Loucy (cell line): ENCODE measurements around the gene FSD1L.

Source experiments
- H2AFZ ChIP-seq: fragments of 200-600 bp; sonication (generic); 2 replicates; pipeline ENCODE4 v1.6.0; 2016; ENCODE audit warnings: antibody characterized with exemption, mild to moderate bottlenecking, low read length, moderate library complexity
- H3F3A ChIP-seq: fragments of 200-600 bp; 2 replicates; pipeline ENCODE4 v1.6.0; 2016; ENCODE audit warnings: antibody characterized with exemption, low read depth, mild to moderate bottlenecking
- H3K27me3 ChIP-seq: fragments of 200-600 bp; sonication (generic); 2 replicates; pipeline ENCODE4 v1.6.1; 2014; ENCODE audit warnings: low read length, mild to moderate bottlenecking; ENCODE audit not compliant: insufficient read depth, poor library complexity, severe bottlenecking
- H3K36me3 ChIP-seq: fragments of 200-600 bp; sonication (generic); 2 replicates; pipeline ENCODE4 v1.6.1; 2016; ENCODE audit warnings: low read length; ENCODE audit not compliant: insufficient read depth
- H3K4me1 ChIP-seq: fragments of 200-600 bp; sonication (generic); 2 replicates; pipeline ENCODE4 v1.5.1; 2014; ENCODE audit warnings: low read length, mild to moderate bottlenecking; ENCODE audit not compliant: insufficient read depth, poor library complexity, severe bottlenecking
- H3K4me2 ChIP-seq: fragments of 200-600 bp; sonication (generic); 2 replicates; pipeline ENCODE4 v1.6.0; 2014; ENCODE audit warnings: antibody characterized with exemption, low read length, low read depth, mild to moderate bottlenecking; ENCODE audit not compliant: poor library complexity, severe bottlenecking
- H3K4me3 ChIP-seq: fragments of 200-600 bp; sonication (generic); 2 replicates; pipeline ENCODE4 v1.5.1; 2014; ENCODE audit warnings: low read length, mild to moderate bottlenecking, mixed read lengths; ENCODE audit not compliant: poor library complexity, severe bottlenecking
- H3K79me2 ChIP-seq: fragments of 200-600 bp; sonication (generic); 2 replicates; pipeline ENCODE4 v1.6.1; 2014; ENCODE audit warnings: low read length; ENCODE audit not compliant: insufficient read depth
- H3K9ac ChIP-seq: fragments of 200-600 bp; sonication (generic); 2 replicates; pipeline ENCODE4 v1.6.0; 2014; ENCODE audit warnings: mild to moderate bottlenecking, low read depth, low read length, moderate library complexity; ENCODE audit not compliant: poor library complexity, severe bottlenecking
- H3K9me2 ChIP-seq: fragments of 200-600 bp; sonication (generic); replicated peaks from 2 replicates; pipeline ENCODE4 v1.6.1; 2016; ENCODE audit warnings: low read depth, low read length, mixed read lengths
- H3K9me3 ChIP-seq: fragments of 200-600 bp; sonication (generic); 2 replicates; pipeline ENCODE4 v1.6.1; 2014; ENCODE audit warnings: mild to moderate bottlenecking, antibody characterized with exemption, low read length, low read depth; ENCODE audit not compliant: insufficient read depth
- H4K20me1 ChIP-seq: fragments of 200-600 bp; sonication (generic); 2 replicates; pipeline ENCODE4 v1.6.0; 2014; ENCODE audit warnings: antibody characterized with exemption, low read length, mild to moderate bottlenecking; ENCODE audit not compliant: insufficient read depth, poor library complexity, severe bottlenecking
- CTCF ChIP-seq: fragments of 200-600 bp; sonication (generic); conservative IDR thresholded peaks from 2 replicates; pipeline ENCODE4 v1.5.1; 2014; ENCODE audit warnings: mild to moderate bottlenecking, antibody characterized with exemption, low read length
- EZH2phosphoT487 ChIP-seq: fragments of 200-600 bp; IDR thresholded peaks from 2 replicates; pipeline ENCODE4 v1.6.1; 2018; ENCODE audit warnings: antibody characterized with exemption, mild to moderate bottlenecking, moderate library complexity, borderline replicate concordance

FSD1L gene

DNA sequence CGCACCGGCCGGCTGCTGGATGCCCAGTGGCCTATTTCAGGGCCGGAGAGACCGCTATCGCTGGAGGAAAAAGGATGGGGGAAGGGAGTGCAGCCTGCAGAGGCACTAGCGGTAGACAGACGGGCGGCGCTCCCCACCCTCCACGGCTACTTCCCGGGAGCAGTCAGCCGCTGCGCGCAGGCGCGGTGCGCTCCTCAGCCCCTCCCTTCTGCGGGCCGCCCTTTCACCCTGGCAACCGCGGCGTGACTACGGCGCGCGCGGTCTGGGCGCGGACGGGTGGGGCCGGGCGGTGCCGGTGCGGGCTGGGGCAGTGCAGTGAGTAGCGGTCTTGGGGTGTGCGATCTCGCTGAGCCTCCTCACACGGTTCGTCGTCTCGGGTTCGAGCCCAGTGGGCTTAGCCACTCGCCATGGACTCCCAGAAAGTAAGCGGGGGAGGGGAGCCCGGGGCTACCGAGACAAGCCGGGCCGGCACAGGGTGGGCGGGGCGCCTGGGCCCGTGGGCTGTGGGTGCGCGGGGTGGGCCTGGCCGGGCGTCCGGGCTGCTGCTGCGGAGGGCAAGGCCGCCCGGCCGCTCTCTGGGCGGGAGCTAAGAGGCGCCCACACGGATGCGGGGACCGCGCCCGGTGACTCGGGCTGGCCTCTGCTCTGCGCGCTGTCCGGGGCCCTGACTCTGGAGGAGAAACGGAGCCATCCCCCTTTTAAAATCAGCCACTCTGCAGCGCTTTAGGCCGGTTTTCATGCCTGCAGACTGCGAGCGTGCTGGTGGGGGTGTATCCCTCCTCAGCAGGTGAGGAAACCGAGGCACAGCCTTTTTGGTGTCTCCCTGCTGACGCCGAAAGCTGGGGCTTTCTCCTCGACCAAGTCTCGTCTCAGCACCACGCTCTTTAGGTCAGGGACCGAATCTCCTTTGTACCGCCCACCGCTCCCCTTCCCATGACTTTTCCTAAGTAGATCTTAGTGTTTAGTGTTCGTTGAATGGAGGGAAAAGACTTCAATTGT, at the start of gene FSD1L:
FSD1L (plus strand) TSS at position 221 of the 999 bp plus-strand sequence; CDS start at position 408, 187 bp downstream.
- Histone ChIP-seq H2AFZ (peak within 1 kb of the TSS; percentile 94), H3K36me3 (no peaks in the 10 kb centered on the region), H3K9me2 (no peaks in the 10 kb centered on the region), H4K20me1 (no peaks in the 10 kb centered on the region), H3K79me2 (peaks cover 16% of the 10 kb centered on the region), H3K9ac (peak within 1 kb of the TSS; percentile 69), H3K4me1 (peaks cover 29% of the 10 kb centered on the region), H3K4me3 (peak within 1 kb of the TSS; percentile 78), H3K9me3 (no peaks in the 10 kb centered on the region), H3F3A (no peaks in the 10 kb centered on the region), H3K4me2 (peak within 1 kb of the TSS; percentile 75), H3K27me3 (no peaks in the 10 kb centered on the region)
- TF ChIP-seq CTCF (no peak), EZH2phosphoT487 (no peak)

GRCh38 chr9:105399117-105399516, 48.7 kb upstream of the FSD1L start:
- Histone ChIP-seq H3K9me2 (no peaks in the 10 kb centered on the region), H4K20me1 (no peaks in the 10 kb centered on the region), H3K36me3 (no peaks in the 10 kb centered on the region), H3K4me3 (no peak overlapping the region), H3K79me2 (no peaks in the 10 kb centered on the region), H2AFZ (no peak overlapping the region), H3K9me3 (no peaks in the 10 kb centered on the region), H3F3A (peaks cover 4% of the 10 kb centered on the region; the same call in 1 of the 2 replicates), H3K4me1 (peaks cover 60% of the 10 kb centered on the region), H3K27me3 (no peaks in the 10 kb centered on the region), H3K4me2 (no peak overlapping the region), H3K9ac (no peak overlapping the region)
- TF ChIP-seq CTCF (no peak), EZH2phosphoT487 (no peak)

DNA sequence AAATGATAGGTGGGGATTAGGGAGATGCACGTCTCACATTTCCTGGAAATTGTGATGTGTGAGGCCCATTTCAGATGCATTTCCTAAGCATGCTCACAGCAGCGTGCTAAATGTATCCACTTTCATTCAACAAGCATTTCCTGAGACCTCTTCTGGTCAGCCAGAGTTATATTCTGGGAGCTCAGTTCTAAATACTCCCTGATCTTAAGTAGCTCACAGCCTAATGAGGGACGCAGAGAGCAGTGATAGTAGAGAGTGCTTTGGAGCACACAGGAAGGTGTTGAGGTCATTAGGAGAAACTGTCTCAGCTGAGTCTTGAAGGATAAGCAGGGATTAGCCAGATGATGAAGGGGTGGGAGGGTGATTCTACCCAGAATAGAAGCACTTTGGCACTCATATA, 46.2 kb upstream of the FSD1L start:
- no peaks in the 10 kb centered on the region for H3K9me2 ChIP-seq
- TF ChIP-seq EZH2phosphoT487 (no peak), CTCF (peak; percentile 39; the same call in 1 of the 2 replicates)
- no peaks in the 10 kb centered on the region for H4K20me1 ChIP-seq
- no peak overlapping the region for H3K4me2 ChIP-seq
- no peaks in the 10 kb centered on the region for H3K79me2 ChIP-seq
- H3K9me3 ChIP-seq: no peaks in the 10 kb centered on the region
- H2AFZ ChIP-seq: no peak overlapping the region
- H3K4me3 ChIP-seq: no peak overlapping the region
- H3K9ac ChIP-seq: peak overlapping the region; percentile 20
- peaks cover 60% of the 10 kb centered on the region for H3K4me1 ChIP-seq
- H3F3A ChIP-seq: peaks cover 15% of the 10 kb centered on the region
- no peaks in the 10 kb centered on the region for H3K36me3 ChIP-seq
- no peaks in the 10 kb centered on the region for H3K27me3 ChIP-seq
